ENCODE data around the gene PRXL2B.

The PRXL2B gene

DNA sequence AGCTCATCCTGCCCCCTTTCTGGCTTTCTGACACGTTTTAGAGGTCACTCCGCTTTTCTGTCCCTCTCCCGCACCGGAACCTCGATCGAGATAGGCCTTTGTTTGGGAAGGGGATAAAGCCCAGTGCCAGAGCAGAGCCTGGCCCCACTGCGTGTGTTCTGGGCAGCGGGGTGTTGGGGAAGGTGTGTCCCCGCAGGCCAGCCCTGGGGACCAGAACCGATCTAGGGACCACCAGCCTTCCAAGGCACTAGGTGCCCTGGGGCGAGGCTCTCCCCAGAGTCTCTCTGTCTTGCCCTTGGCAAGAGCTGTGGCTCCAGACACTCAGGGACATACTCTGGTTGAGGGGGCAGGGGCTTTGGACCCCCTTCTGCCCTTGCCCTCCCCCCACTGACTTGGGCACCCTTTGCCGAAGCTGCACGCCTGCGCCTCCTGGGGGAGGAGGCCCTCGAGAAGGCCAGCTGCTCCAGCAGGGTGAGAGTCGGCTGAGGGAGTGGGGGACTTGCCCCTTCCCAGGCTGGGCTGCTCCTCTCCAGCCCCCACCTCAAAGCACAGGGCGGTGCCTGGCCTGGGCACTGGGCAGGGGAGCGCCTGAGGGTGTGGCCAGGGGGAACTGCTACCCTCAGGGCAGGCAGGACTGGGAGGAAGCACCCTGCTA is 16.4 kb downstream of the PRXL2B start:
- Mint-ChIP-seq H3K4me3 (no peak overlapping the region), H3K27ac (no peak overlapping the region), H3K36me3 (ENCODE audit: low read depth) (no peaks in the 10 kb centered on the region), H3K9me3 (no peaks in the 10 kb centered on the region), H3K4me1 (ENCODE audit: low read depth) (no peaks in the 10 kb centered on the region), H3K27me3 (ENCODE audit: low read depth) (peaks cover 6% of the 10 kb centered on the region)
- no peak for DNase-seq (ENCODE audit: low spot score)

DNA sequence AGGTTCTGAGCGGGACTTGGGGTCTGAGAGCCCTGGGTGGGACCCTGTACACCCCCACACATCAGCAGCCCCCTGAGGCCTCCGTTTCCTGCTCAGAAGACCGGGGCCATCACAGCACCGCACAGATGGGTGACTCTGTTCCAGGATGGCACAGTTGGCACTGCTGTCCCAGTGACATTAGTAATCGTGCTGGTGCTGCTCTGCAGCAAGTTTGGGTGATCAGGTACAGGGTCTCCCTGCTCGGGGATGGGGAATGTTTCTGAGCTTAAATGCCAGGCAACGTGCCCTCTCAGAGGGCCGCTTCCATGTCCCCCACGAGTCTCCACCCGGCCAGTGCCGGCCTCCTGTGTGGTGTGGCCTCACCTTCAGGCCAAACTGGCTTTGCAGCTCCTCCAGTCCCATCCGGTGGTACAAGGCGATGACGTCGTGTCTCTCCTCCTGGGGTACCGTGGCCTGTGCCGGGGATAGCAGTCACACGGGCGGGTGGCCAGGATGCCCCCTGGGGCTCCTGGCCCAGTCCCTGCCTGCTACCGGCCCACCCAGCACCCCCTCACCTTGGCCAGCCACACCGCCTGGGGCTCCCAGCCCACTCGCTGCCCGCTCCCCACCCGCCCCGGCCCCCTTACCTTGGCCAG is 17.1 kb downstream of the PRXL2B start:
- Mint-ChIP-seq H3K4me3 (no peak overlapping the region), H3K4me1 (ENCODE audit: low read depth) (no peaks in the 10 kb centered on the region), H3K27me3 (ENCODE audit: low read depth) (peaks cover 6% of the 10 kb centered on the region), H3K27ac (no peak overlapping the region), H3K36me3 (ENCODE audit: low read depth) (no peaks in the 10 kb centered on the region), H3K9me3 (no peaks in the 10 kb centered on the region)
- DNase-seq (ENCODE audit: low spot score), result no peak

- H3K27me3 Mint-ChIP-seq (ENCODE audit: low read depth), result peaks cover 6% of the 10 kb centered on the region
- DNase-seq (ENCODE audit: low spot score), result no peak
- no peak overlapping the region for H3K27ac Mint-ChIP-seq
- no peaks in the 10 kb centered on the region for H3K4me1 Mint-ChIP-seq (ENCODE audit: low read depth)
- no peak overlapping the region for H3K4me3 Mint-ChIP-seq
- H3K9me3 Mint-ChIP-seq, result no peaks in the 10 kb centered on the region
- no peaks in the 10 kb centered on the region for H3K36me3 Mint-ChIP-seq (ENCODE audit: low read depth)
Observed at GRCh38 chr1:2604156-2604843, 17.7 kb downstream of the PRXL2B start.

DNA sequence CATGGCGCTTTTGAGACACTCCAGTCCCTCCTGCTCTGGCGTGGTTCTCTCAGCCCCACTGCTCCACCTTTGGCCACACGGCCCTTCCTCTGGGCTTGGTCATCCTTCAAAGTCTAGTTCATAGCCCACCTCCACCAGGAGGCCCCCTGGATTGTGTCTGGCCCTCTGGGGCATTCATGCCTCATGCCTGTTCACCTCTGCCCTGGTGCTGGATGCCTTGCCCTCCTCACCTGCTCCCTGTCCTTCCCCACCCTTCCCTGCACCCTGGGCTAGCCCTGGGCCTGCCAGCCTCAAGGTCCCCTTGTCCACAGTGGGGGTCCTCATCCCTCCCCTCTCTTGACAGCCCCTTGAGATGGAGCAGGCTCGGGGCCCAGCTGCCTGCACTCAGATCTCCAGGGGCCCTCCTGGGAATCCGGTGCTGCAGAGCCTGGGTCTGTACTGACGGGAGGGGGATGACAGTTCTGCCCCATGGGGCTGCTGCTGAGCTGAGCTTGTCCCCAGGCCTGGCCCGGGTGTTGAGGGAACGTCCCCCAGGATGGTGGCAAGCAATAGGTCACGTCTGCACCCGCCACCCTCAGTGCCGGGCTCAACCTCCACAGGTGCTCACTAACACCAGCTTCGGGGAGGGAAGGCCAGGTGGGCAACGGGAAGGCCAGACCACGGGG is 18.4 kb downstream of the PRXL2B start:
- peaks cover 6% of the 10 kb centered on the region for H3K27me3 Mint-ChIP-seq (ENCODE audit: low read depth)
- no peaks in the 10 kb centered on the region for H3K9me3 Mint-ChIP-seq

GRCh38 chr1:2605509-2606395 is 19.2 kb downstream of the PRXL2B start:
- Mint-ChIP-seq H3K4me1 (ENCODE audit: low read depth) (no peaks in the 10 kb centered on the region), H3K36me3 (ENCODE audit: low read depth) (no peaks in the 10 kb centered on the region), H3K9me3 (no peaks in the 10 kb centered on the region), H3K27me3 (ENCODE audit: low read depth) (peaks cover 6% of the 10 kb centered on the region), H3K4me3 (no peak overlapping the region), H3K27ac (no peak overlapping the region)
- no peak for DNase-seq (ENCODE audit: low spot score)

More for the DNA sequence above, 18.4 kb downstream of the PRXL2B start:
- DNase-seq (ENCODE audit: low spot score), result no peak
- H3K36me3 Mint-ChIP-seq (ENCODE audit: low read depth), result no peaks in the 10 kb centered on the region
- no peaks in the 10 kb centered on the region for H3K4me1 Mint-ChIP-seq (ENCODE audit: low read depth)
- no peak overlapping the region for H3K27ac Mint-ChIP-seq
- no peak overlapping the region for H3K4me3 Mint-ChIP-seq

DNA sequence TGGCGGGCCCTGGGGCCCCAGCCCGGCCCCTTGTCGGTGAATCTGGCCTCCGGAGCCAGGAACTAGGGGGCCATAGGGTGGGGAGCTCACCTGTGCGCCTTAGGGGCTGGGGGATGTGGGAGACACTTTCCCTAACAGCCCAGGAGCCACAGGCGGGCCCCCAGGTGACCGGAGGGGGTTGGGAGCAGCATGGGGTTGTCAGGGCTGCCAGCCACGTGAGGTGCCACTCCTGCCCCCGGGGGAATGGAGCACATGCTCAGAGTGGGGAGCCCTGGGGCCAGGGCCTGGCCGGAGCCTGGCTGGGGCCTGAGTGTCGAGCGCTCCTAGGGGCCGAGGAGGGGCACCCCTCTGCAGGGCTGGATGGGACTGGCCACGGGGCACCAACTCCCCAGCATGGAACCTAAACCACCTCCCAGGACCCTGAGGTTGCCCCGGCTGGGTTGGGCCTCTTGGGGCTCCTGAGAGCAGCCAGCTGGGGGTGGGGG is 19.9 kb downstream of the PRXL2B start:
- Mint-ChIP-seq H3K9me3 (no peaks in the 10 kb centered on the region), H3K27me3 (ENCODE audit: low read depth) (peaks cover 6% of the 10 kb centered on the region), H3K36me3 (ENCODE audit: low read depth) (no peaks in the 10 kb centered on the region), H3K4me3 (no peak overlapping the region), H3K4me1 (ENCODE audit: low read depth) (no peaks in the 10 kb centered on the region), H3K27ac (no peak overlapping the region)
- no peak for DNase-seq (ENCODE audit: low spot score)

DNA sequence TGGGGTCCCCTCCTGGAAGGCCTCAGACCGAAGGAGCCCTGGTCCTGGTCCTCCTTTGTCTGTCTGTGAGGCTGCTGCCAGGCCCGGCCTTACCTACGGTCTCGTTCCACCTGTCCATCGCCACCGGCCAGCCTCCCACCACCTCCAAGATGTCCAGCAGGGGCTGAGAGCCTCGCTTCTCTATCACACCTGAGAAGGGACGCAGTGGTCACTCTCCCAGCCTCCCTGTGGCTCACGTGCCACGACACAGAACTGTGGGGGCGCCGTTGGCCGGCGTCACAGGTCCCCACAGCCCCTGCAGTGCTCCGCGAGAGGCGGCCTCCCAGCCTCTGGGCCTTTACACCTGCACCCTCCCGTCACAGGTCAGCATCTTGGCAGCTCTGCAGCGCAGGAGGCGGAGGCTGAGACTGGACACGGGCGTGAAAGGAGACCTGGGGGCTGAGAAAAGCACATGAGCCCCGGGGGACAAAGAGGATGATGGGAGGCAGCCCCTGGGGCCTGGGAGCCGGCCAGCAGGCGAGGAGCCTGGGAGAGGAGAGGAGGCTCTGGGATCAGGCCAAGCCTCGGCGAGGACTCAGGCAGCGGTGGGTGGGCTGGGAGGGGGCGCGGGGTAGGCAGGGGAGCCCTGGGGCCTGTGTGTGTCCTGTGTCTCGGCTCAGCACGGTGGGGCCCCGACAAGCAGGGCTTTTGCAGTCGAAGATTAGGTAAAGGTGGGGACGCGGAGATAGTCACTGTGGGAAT is 20.5 kb downstream of the PRXL2B start:
- no peak for DNase-seq (ENCODE audit: low spot score)
- H3K27ac Mint-ChIP-seq, result no peak overlapping the region
- no peak overlapping the region for H3K4me3 Mint-ChIP-seq
- peaks cover 6% of the 10 kb centered on the region for H3K27me3 Mint-ChIP-seq (ENCODE audit: low read depth)
- no peaks in the 10 kb centered on the region for H3K36me3 Mint-ChIP-seq (ENCODE audit: low read depth)
- no peaks in the 10 kb centered on the region for H3K9me3 Mint-ChIP-seq
- H3K4me1 Mint-ChIP-seq (ENCODE audit: low read depth), result no peaks in the 10 kb centered on the region

DNA sequence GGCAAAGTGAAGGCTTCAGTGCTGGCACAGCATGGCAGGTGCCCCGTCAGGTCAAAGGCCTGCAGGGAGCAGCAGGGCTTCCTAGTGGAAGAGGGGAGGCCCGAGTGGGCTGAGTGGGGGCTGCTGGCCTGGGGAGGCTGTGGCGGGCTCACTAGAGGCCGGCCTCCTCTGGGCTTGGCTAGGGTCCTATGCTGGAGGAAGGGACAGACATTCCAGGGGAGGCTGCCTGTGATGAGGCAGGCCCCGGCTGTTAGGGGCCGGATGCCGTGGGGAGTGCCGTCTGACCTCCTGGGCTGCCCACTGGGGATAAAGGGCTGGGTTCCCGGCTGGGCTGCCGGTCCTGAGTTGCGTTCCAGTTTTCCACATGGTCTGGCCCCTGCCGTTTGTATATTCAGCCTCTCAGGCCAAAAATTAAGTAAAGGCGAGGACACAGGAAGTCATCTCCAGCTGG is 21.1 kb downstream of the PRXL2B start:
- H3K27ac Mint-ChIP-seq, result no peak overlapping the region
- H3K4me3 Mint-ChIP-seq, result no peak overlapping the region
- H3K9me3 Mint-ChIP-seq, result no peaks in the 10 kb centered on the region
- no peaks in the 10 kb centered on the region for H3K4me1 Mint-ChIP-seq (ENCODE audit: low read depth)
- DNase-seq (ENCODE audit: low spot score), result no peak
- H3K36me3 Mint-ChIP-seq (ENCODE audit: low read depth), result no peaks in the 10 kb centered on the region
- no peaks in the 10 kb centered on the region for H3K27me3 Mint-ChIP-seq (ENCODE audit: low read depth)

DNA sequence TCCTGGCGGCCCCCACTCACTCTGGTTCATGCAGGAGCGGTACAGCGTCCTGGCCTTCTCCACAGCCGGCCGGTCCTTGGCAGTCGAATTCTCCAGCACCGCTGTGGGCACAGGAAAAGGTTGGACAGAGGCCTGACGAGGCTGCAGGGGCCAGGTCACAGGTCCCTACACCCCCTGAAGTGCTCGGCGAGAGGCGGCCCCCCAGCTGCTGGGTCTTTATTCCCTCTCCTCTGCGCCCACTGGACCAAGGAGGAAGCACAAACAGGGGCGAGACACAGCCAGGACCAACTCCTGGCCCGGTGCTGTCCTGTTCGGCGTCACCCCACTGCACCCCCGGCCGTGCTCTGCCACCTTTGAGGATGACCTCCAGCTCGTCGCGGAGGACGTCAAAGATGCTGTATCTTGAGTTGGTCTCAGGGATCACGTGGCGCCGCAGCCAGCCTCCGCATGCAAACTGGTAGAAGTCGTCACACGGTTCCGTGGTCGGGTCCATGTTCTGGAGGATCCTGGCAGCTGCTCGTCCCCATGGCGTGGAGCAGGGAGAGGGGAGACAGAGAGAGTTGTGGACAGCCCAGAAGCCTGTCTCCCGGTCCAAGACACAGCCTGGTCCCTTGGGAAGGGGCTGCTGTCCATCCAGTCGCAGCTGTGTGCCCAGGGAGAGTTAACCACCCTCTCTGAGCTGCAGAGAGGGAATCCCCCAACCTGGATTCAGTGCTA is 22.9 kb downstream of the PRXL2B start:
- H3K9me3 Mint-ChIP-seq, result peaks cover 8% of the 10 kb centered on the region
- H3K4me1 Mint-ChIP-seq (ENCODE audit: low read depth), result no peaks in the 10 kb centered on the region
- H3K4me3 Mint-ChIP-seq, result no peak overlapping the region
- no peaks in the 10 kb centered on the region for H3K36me3 Mint-ChIP-seq (ENCODE audit: low read depth)
- no peak overlapping the region for H3K27ac Mint-ChIP-seq
- no peaks in the 10 kb centered on the region for H3K27me3 Mint-ChIP-seq (ENCODE audit: low read depth)
- no peak for DNase-seq (ENCODE audit: low spot score)

- Mint-ChIP-seq H3K36me3 (ENCODE audit: low read depth) (no peaks in the 10 kb centered on the region), H3K27ac (no peak overlapping the region), H3K4me1 (ENCODE audit: low read depth) (no peaks in the 10 kb centered on the region), H3K9me3 (peaks cover 13% of the 10 kb centered on the region), H3K27me3 (ENCODE audit: low read depth) (no peaks in the 10 kb centered on the region), H3K4me3 (no peak overlapping the region)
- no peak for DNase-seq (ENCODE audit: low spot score)
Observed at GRCh38 chr1:2610036-2610959, 23.7 kb downstream of the PRXL2B start.

- no peaks in the 10 kb centered on the region for H3K36me3 Mint-ChIP-seq (ENCODE audit: low read depth)
- DNase-seq (ENCODE audit: low spot score), result no peak
- H3K27me3 Mint-ChIP-seq (ENCODE audit: low read depth), result peaks cover 3% of the 10 kb centered on the region
- peaks cover 19% of the 10 kb centered on the region for H3K9me3 Mint-ChIP-seq
- no peak overlapping the region for H3K27ac Mint-ChIP-seq
- no peak overlapping the region for H3K4me3 Mint-ChIP-seq
- H3K4me1 Mint-ChIP-seq (ENCODE audit: low read depth), result no peaks in the 10 kb centered on the region
Observed at GRCh38 chr1:2611031-2611501, 24.5 kb downstream of the PRXL2B start.

Measured in T-helper 2 cell treated with Interferon-gamma antibody and Interleukin-4, amounts not matched to agents 5 μg/mL and 100 μg/mL, for 36 hours (primary cell).